Hematopoietic multipotent progenitor cell (in vitro differentiated cells): ENCODE data around the gene EDDM3A. TPM values are rescaled to one million over a fixed set of nuclear protein-coding genes. Genes with fewer than 3 reads are reported as not detected.
A peak's percentile ranks its signal among the peaks of the same experiment; 100 is the strongest.
"Not testable (repeated sequence)": the region's sequence is repeated elsewhere in the genome, so short reads cannot be mapped to it uniquely, and the experiment has no call there.

Source experiments
- DNase-seq, 3 donors: peaks; one replicate each; pipeline ENCODE4 v3.0.0-alpha.2; 2011 to 2015; ENCODE audit warnings: low read depth in 2 of 3, low spot score in 2 of 3
- total RNA-seq: library from RNA; depleted of rRNA; stranded (reverse); fragments of >200 nt; gene quantifications from one replicate; pipeline ENCODE4 v1.2.3, GENCODE V29; 2012

Gene EDDM3A
- total RNA-seq, 1 donor, result not detected

DNA sequence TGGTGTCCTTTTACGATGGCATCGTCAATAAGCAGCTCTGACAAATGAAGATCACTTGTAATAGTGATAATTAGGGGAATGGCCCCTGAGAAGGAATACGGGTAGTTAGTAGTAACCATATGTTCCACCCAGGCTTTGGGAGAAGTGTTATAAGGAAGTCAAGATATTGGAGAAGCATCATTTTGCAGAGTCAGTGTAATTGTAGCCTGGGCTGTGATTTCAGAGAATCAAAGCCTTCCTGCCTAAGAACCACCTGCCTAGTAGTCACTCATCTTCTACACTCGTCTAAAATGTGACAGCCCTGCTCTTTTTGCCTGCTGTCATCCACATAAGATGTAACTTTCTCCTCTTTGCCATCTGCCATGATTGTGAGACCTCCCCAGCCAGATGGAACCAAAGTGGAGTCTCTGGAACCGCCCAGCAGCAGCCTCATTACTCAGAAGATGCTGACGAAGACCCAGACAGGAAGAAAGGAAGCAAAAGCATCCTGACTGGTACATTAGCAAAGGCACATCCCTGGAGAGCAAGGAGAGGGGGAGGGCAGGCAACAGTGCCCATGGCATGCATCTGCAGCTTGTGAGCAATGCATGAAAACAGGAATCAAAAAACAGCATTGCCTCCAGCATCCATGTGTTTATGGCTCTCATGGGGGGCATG, 12.6 kb upstream of the EDDM3A start:
- DNase-seq, result no peak

DNA sequence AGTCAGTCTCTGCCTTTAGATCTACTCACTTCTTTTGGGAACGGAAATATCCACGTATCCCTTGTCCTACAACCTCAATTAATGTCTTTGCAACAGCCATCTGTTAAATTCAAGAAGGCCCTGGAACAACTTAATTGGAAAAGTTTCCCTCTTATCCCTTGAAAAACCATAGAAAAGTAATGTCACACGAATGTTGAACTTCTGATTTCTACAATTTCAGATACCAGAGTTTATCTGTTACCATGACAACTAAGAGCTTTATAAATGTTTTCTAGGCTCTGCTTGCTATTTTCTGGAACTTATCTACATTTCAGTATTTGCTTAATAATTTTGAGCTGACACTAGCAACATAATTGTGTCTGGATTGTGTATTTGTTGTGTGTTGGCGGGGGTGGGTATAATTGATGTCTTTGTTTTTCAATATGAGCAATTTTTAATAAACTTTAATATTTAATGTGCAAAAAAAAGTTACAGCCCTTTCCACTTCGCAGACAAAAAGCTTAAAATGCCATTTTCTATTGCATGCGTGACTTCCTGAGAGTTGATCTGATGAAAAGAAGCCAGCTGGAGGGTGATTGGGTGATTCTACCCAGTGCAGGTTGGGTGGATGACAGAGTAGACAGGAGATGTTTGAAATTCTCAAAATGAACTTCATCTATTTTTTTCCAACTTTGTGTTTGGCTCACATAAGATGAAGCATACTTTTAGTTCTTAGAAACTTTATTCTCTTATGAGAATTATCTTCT, 11.8 kb upstream of the EDDM3A start:
- DNase-seq, result no peak

DNA sequence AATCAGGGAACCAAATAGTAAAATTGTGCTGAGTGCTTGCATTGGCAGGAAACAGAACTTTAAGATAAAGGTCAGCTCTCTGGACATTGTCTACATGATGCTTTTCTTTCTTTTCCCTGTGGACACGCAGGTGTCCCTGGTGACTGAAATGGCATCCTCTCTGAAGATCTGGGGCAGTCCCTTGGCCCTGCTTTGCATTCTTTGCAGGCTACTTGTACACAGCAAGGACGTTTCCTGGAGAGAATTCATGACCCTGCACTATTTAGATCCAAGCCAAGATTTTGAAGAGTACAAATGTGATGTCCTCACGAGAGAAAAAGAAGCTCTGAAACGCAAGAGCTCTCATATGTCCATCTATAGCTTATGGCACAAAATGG, 11.3 kb upstream of the EDDM3A start:
- no peak for DNase-seq

DNA sequence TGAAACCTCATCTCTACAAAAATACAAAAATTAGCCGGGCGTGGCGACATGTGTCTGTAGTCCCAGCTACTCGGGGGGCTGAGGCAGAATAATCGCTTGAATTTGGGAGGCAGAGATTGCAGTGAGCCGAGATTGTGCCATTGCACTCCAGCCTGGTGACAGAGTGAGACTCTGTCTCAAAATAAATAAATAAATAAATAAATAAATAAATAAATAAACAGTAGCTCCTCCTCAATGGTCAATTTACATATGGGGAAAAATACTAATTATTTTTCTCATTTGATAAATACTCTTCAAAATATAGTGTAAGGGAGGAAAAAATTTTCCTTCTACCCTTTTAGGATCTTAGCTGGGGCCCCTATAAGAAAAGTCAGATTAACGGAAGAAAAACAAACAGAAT, 7.4 kb upstream of the EDDM3A start:
- DNase-seq, result not testable (repeated sequence)

DNA sequence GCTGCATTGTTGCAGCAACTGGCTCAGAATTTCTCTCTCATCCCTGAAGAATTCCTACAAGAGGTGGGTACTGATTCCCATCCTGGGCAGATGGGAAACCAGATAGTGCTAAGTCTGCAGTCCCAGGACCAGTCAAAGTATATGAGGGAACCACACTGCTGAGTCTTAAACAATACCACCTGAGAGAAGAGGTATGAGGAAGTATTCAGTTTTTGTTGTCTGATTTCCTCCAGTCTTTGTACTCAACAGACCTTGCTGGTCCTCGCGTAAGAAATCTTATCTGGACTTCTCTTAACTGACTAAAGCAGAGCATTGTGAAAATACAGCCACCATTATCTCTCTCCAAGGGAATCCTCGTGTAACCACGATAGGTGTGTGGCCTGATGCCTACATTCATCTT, 3.6 kb upstream of the EDDM3A start:
- no peak for DNase-seq

DNA sequence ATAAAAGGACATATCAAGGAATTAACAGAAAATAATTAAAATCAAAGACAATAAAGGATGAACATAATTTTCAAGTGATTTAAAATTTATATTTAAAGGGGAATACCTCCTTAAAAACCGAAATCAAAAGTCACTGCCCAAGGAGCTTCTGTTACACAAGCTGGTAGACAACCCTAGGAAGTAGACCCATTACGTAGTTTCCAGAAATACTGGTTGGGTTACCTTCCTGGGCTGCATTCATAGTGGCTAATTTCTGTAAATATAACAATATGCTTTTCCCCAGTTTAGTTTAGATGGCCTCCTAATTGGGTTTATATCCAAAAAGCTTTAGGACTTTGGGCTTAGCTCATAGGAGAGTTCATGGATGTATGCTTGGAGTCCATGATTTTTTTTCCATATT, 2.1 kb upstream of the EDDM3A start:
- no peak for DNase-seq

DNA sequence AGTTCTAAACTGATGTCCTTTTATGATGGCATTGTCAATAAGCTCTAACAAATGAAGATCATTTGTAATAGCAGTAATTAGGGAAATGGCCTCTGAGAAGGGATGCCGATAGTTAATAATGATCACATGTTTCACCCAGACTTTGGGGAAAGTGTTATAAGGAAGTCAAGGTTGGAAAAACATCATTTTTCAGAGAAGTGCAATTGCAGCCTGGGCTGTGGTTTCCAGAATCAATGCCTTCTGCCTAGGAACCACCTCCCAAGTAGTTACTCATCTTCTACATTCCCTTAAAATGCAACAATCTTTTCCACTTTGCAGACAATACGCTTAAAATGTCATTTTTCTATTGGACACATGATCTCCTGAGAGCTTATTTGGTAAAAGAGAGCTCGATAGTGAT, 879 bp downstream of the EDDM3A start:
- DNase-seq, result no peak

DNA sequence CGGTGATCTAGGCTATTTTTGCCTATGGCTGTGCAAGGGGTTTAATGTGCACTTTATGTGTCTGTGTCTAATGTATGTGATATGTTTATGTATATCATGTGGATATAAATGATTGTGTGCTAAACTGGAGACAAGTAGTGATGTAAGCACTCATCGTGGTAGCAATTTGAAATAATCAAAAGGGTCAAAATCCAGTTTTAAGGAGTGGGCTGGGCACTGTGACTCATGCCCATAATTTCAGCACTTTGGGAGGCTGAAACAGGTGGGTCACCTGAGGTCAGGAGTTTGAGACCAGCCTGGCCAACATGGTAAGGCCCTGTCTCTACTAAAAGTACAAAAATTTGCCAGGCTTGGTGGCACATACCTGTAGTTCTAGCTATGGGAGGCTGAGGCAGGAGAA, 2.8 kb downstream of the EDDM3A start:
- DNase-seq, result no peak

DNA sequence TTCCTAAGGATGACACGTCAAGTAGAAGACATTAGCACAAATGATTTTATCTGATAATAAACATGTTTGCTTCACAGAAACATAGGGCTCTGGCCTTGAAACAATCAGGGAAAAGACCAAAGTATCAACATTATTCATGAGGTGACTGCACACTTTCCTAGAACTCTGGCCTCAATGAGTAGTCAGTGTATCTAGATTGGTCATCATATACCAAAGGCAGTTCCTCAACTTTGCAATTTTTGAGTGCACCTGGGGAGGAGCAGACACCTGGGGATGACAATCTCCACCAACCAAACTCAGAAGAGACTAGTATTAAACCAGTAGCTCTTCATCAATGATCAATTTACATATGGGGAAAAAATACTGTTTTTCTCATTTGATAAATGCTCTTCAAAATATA, 4.5 kb downstream of the EDDM3A start:
- DNase-seq, result no peak

DNA sequence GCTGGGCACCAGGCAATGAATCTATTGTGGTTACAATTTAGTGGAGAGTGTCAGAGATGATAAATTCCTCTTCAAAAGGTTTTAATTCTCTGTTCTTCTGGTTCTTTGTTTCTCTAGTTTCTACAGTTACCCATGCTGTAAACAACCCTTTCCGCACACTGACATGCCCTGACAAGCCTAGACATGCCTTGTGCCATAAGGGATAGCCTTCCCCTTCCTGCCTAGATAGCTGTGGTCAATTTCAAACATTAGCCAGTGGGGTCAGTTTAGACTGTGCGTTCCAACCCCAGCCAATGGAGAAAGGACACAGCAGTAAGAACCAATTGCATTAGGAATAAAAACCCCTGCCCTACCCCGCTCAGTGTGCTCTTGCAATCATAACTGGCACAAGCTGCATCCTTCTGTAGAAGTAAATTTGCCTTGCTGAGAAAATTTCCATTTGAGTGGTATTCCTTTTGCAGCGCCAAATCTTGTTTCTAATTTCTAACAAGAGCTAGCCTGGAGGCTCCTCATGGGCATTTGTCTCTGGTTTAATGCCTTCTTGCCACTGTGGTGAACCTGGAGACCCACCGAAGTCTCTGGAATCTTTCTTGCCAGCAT, 6.4 kb downstream of the EDDM3A start:
- no peak for DNase-seq

DNA sequence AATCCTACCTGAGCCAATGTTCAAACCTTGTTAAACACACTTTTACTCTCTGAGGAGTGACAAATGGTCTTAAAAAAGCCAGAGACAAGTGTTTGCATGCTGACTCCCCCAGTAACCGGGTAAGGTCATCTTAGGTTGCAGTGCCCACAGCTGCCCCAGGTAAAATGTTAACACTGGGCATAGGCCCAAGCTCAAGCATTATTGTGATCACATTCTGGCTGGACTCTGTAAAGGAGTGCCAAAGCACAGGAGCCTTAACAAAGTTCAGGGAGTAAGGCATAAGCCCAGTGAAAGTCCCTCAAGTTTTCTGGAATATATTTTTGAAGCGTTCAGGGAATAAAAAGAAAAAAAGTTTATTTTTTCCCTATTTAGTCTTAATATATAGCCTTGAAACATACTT, 8.6 kb downstream of the EDDM3A start:
- DNase-seq, result no peak

DNA sequence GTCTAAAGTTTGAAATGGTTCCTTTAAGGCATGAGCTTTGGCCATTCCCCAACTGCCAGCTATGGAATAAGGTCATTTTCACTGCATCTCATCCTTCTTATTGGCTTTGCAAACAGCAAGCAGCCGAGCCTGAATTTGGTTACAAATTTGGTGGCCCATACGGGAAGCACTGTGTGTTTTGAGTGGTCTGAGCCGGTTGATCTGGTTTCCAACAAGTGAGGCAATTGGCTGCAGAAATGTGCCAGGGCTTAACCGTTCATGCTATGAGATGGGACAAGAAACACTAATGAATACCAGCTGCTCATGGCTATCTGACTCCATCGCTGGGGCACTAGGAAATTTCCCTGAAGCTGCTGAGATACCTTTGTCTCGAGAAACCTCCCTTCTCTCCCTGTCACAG, 9.3 kb downstream of the EDDM3A start:
- no peak for DNase-seq

DNA sequence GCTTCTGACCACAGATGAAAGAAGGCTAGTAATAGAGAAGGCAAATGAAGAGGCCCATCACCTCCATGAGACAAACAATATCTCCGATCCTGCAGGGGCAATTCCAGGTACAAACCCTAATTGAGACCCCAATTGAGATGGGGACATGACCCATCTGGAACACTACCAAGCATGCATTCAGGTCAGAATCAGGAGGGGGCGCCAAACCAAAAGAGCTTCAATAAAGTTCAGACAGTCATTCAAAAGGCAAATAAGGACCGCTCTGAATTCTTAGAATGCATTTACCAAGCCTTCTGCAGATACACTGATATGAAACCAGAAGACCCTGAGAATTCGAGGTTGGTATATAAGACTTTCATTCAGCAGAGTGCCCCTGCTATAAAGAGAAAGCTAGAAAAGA, 12.3 kb downstream of the EDDM3A start:
- DNase-seq, result peak in 2 of 3 donors; percentile 42 to 70

DNA sequence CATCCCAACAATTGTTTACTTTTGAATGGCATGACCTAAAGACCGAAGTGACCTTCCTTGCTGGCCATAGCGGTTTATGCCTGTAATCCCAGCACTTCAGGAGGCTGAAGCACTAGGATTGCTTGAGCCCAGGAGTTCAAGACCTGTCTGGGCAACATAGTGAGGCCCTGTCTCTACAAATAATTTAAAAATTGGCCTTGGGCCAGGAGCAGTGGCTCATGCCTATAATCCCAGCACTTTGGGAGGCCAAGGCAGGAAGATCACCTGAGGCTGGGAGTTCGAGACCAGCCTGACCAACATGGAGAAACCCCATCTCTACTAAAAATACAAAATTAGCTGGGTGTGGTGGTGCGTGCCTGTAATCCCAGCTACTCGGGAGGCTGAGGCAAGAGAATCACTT, 13.8 kb downstream of the EDDM3A start:
- DNase-seq, result not testable (repeated sequence)

DNA sequence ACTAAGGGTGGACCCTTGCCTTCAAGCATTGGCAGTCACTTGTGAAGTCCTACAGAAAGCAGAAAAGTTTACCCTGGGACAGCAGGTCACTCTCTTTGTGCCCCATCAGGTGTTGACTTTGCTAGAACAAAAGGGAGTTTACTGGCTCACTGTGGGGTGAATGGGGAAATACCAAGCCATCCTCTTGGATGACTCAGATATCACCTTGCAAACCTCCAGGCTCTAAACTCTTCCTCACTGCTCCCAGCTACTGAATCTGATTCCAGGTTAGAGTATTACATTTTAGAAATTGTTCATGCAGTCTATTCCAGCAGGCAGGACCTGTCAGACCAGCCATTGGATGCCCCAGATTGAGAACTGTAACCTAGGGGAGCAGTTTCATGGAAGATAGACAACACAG, 15.3 kb downstream of the EDDM3A start:
- DNase-seq, result no peak

DNA sequence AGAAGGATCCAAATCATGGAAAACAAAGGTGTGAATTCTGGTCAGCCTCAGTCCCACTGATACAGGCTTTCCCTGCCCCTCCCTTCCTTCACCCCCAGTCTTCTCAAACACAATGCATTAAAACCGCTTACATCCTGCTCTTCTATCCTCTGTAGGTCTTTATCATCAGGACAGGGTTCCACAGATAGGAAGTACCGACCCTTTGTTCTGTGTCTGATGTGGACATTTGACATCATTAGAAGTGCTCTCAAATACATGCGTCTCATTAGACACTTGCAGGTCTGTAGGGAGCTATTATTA, 22.9 kb downstream of the EDDM3A start:
- DNase-seq, result no peak

DNA sequence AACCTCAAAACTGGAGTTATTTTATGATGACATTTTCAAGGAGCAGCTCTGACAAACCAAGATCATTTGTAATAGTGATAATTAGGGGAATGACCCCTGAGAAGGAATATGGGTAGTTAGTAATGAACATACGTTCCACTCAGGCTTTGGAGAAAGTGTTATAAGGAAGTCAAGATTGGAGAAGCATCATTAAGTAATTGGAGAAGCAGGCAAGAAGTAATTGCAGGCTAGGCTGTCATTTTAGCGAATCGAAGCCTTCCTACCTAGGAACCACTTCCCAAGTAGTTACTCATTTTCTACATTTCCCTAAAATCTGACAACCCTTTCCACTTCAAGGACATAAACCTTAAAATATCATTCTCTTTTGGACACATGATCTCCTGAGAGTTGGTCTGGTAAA, 23.7 kb downstream of the EDDM3A start:
- no peak for DNase-seq

DNA sequence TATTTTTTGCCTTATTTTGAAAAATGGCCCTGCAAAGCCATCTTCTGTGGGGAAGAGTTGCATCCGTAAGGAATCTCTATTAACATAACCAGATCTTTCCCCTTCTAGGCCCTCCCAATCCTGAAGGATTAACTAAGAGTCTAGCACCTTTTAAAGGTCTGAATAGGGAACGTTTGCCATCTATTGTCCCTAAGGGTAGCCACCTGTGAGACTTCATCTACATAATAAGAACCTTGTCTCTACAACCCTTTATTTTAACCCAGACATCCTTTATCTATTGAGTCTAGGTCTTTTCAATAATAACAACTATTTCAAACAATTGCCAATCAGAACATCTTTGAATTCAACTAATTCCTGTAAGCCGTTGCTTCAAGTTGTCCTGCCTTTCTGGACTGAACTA, 27.0 kb downstream of the EDDM3A start:
- no peak for DNase-seq

DNA sequence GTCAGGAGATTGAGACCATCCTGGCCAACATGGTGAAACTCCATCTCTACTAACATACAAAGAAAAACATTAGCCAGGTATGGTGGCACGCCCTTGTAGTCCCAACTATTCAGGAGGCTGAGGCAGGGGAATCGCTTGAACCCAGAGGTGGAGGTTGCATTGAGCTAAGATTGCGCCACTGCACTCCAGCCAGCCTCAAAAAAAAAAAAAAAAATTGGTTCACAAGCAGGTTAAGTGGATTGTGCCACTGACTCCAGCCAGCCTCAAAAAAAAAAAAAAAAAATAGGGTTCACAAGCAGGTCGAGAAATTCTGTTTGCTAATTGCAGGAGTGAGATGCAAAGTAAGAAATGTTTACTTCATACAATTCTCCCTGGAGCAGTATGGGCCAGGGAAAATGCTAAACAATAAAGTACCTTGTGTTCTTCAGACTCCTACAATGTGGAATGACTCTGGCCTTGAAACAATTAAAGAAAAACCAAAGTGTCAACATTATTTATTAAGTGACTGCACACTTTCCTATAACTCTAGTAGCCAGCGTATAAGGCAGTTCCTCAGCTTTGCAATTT, 28.7 kb downstream of the EDDM3A start:
- no peak for DNase-seq

DNA sequence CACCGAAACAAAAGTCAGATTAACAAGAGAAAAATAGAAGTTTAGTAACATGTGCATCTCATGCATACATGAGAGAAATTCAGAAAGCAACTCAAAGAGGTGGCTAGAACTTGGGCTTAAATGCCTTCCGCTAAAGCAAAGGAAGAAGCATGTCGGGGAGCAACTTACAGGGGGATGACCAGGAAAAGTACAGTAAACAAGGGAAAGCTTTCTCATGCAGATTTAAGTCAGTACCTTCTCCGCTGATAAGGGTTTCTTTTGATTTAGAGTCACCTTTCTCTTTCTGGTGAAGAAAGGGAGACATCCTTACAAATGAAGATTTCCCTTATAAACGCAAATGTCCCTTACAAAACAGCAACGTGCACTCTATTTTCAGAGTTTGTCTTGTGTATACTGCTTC, 29.4 kb downstream of the EDDM3A start:
- DNase-seq, result no peak

DNA sequence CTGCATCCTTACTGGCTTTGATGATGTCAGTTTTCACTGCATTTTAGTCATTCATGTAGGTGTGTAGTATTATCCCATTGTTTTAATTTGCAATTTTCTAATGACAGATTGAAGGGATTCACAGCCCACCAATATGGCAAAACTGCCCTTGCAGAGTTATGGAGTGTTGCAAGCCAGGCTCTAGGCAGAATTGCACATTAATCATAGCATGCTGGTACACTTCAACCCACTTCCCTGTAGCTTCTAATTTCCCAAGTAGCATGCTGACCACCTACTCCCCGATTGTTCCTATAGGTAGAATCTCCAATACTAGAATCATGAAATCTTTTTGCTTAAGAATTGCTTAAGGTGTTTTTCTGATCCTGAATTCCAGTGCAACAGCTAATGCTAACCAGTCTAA, 30.2 kb downstream of the EDDM3A start:
- DNase-seq, result no peak

DNA sequence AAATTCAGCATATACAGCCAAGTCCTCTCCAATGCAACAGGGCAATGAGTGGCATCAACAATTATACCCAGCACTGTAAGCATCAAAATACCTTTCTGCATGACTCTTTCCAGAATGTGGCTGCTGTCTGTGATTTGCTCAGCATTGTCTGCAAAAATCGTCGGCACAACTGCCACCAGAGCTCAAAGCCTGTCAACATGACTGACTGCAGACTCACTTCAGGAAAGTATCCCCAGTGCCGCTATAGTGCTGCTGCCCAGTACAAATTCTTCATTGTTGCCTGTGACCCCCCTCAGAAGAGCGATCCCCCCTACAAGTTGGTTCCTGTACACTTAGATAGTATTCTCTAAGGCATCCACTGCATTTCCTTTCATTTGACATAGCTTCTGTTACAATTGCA, 36.1 kb downstream of the EDDM3A start:
- DNase-seq, result no peak
